Ishikawa (cell line): ENCODE measurements around the gene EDARADD.

Source experiments
- CEBPB ChIP-seq: IDR thresholded peaks from 2 replicates; pipeline ENCODE4 v1.6.1; 2012
- CREB1 ChIP-seq: IDR thresholded peaks from 2 replicates; pipeline ENCODE4 v1.6.1; 2012; ENCODE audit warnings: low read depth
- EGR1 ChIP-seq: IDR thresholded peaks from 2 replicates; pipeline ENCODE4 v1.6.1; 2012
- EP300 ChIP-seq: IDR thresholded peaks from 2 replicates; pipeline ENCODE4 v1.6.1; 2012; ENCODE audit warnings: borderline replicate concordance
- FOXM1 ChIP-seq: IDR thresholded peaks from 2 replicates; pipeline ENCODE4 v1.6.1; 2012; ENCODE audit warnings: low read depth, borderline replicate concordance
- NFIC ChIP-seq: IDR thresholded peaks from 2 replicates; pipeline ENCODE4 v1.6.1; 2012
- RAD21 ChIP-seq: IDR thresholded peaks from 2 replicates; pipeline ENCODE4 v1.6.1; 2012; ENCODE audit warnings: low read depth
- TAF1 ChIP-seq: IDR thresholded peaks from 2 replicates; pipeline ENCODE4 v1.6.1; 2012; ENCODE audit warnings: low read depth, mild to moderate bottlenecking
- TCF12 ChIP-seq: IDR thresholded peaks from 2 replicates; pipeline ENCODE4 v1.6.1; 2012; ENCODE audit warnings: low read depth
- TEAD4 ChIP-seq: IDR thresholded peaks from 2 replicates; pipeline ENCODE4 v1.6.1; 2012
- USF1 ChIP-seq: IDR thresholded peaks from 2 replicates; pipeline ENCODE4 v1.6.1; 2012
- YY1 ChIP-seq: IDR thresholded peaks from 2 replicates; pipeline ENCODE4 v1.6.1; 2012; ENCODE audit warnings: low read depth
- ZBTB7A ChIP-seq: IDR thresholded peaks from 2 replicates; pipeline ENCODE4 v1.6.1; 2012; ENCODE audit warnings: low read depth
- TF ChIP-seq, protein P1 (sequence below): IDR thresholded peaks from 2 replicates; pipeline ENCODE4 v1.6.1; 2012
- TF ChIP-seq, protein P2 (sequence below): IDR thresholded peaks from 2 replicates; pipeline ENCODE4 v1.6.1; 2012; ENCODE audit warnings: low read depth, mild to moderate bottlenecking

The EDARADD gene

GRCh38 chr1:236425031-236425663 is 31.1 kb downstream of the EDARADD start:
- TF ChIP-seq YY1 (no peak), USF1 (no peak), EP300 (no peak), FOXM1 (no peak), ZBTB7A (no peak), TAF1 (no peak), EGR1 (no peak), CREB1 (no peak), TEAD4 (no peak), TCF12 (no peak), CEBPB (no peak), RAD21 (no peak), NFIC (no peak)
- TF ChIP-seq, protein P1, sequence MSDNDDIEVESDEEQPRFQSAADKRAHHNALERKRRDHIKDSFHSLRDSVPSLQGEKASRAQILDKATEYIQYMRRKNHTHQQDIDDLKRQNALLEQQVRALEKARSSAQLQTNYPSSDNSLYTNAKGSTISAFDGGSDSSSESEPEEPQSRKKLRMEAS: no peak
- TF ChIP-seq, protein P2, sequence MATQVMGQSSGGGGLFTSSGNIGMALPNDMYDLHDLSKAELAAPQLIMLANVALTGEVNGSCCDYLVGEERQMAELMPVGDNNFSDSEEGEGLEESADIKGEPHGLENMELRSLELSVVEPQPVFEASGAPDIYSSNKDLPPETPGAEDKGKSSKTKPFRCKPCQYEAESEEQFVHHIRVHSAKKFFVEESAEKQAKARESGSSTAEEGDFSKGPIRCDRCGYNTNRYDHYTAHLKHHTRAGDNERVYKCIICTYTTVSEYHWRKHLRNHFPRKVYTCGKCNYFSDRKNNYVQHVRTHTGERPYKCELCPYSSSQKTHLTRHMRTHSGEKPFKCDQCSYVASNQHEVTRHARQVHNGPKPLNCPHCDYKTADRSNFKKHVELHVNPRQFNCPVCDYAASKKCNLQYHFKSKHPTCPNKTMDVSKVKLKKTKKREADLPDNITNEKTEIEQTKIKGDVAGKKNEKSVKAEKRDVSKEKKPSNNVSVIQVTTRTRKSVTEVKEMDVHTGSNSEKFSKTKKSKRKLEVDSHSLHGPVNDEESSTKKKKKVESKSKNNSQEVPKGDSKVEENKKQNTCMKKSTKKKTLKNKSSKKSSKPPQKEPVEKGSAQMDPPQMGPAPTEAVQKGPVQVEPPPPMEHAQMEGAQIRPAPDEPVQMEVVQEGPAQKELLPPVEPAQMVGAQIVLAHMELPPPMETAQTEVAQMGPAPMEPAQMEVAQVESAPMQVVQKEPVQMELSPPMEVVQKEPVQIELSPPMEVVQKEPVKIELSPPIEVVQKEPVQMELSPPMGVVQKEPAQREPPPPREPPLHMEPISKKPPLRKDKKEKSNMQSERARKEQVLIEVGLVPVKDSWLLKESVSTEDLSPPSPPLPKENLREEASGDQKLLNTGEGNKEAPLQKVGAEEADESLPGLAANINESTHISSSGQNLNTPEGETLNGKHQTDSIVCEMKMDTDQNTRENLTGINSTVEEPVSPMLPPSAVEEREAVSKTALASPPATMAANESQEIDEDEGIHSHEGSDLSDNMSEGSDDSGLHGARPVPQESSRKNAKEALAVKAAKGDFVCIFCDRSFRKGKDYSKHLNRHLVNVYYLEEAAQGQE: no peak

DNA sequence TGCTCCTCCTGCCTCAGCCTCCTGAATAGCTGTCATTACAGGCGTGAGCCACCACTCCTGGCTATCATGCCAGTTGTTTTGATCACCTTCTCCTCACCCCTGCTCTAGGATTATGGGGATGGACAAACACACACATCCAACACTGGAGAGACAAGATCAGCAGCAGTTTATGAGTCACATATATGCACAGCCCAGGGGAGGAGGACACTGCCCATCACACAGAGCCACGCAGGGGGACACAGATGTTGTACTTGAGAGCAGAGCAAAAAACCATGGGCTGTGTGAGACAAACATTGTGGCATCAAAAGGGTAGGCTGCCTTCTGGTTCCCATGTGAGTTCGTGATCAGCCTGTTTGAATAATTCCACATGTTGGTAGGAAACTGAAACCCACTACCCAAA is 32.1 kb downstream of the EDARADD start:
- TF ChIP-seq YY1 (no peak), NFIC (no peak), RAD21 (no peak), ZBTB7A (no peak), EP300 (no peak), EGR1 (no peak), TCF12 (no peak), USF1 (no peak), TEAD4 (no peak), TAF1 (no peak)
- TF ChIP-seq, protein P2: no peak

GRCh38 chr1:236429715-236430274 is 35.7 kb downstream of the EDARADD start:
- TF ChIP-seq FOXM1 (no peak), YY1 (no peak), NFIC (no peak), EGR1 (no peak), ZBTB7A (no peak), TEAD4 (no peak), EP300 (no peak), CREB1 (no peak), TCF12 (no peak), RAD21 (no peak), TAF1 (no peak)
- TF ChIP-seq, protein P1: no peak

GRCh38 chr1:236433819-236434315 is 39.8 kb downstream of the EDARADD start:
- TF ChIP-seq FOXM1 (no peak), CREB1 (no peak), TAF1 (no peak), RAD21 (no peak), YY1 (no peak), TCF12 (no peak), CEBPB (no peak), TEAD4 (no peak), ZBTB7A (no peak), EGR1 (no peak), USF1 (no peak), EP300 (no peak), NFIC (no peak)
- TF ChIP-seq, protein P1: no peak
- TF ChIP-seq, protein P2: no peak
